ENCODE measurements around the gene ADAMTSL2. TPM values are rescaled to one million over a fixed set of nuclear protein-coding genes. Genes with fewer than 3 reads are reported as not detected.

ADAMTSL2 gene
- total and polyA plus RNA-seq, 4 experiments from 2014 or later: 0.07 to 0.17 (median 0.09) TPM; not detected in 1

- H3K9me3 ChIP-seq (ENCODE audit: control insufficient read depth in 1 of 2, low read length in 2 of 2): no peaks in the 10 kb centered on the region
- peaks cover 0 to 3% (median 0%) of the 10 kb centered on the region in 4 donors for H3K4me1 Mint-ChIP-seq
- H3K27me3 ChIP-seq (ENCODE audit: insufficient read depth, low read length): no peaks in the 10 kb centered on the region
- no peak overlapping the region for H3K27ac Mint-ChIP-seq
- intact Hi-C loops (cut with micrococcal nuclease): no loop called here
- no peaks in the 10 kb centered on the region for H3K9me3 Mint-ChIP-seq
- POLR2A ChIA-PET (ENCODE audit: partially characterized antibody): no interaction called here
- CTCF ChIA-PET (ENCODE audit: partially characterized antibody): no interaction called here
- H3K4me3 ChIP-seq (ENCODE audit: low read length in 2 of 2): no peak overlapping the region
- no peak overlapping the region for H3K4me3 Mint-ChIP-seq
- no peak for DNase-seq
- H3K27ac ChIP-seq (ENCODE audit: low read depth, low read length): no peak overlapping the region
- H3K4me1 ChIP-seq (ENCODE audit: insufficient read depth, low read length): peaks cover 2% of the 10 kb centered on the region
- H3K36me3 Mint-ChIP-seq: no peaks in the 10 kb centered on the region
- no peaks in the 10 kb centered on the region for H3K36me3 ChIP-seq (ENCODE audit: insufficient read depth, low read length)
- peaks cover 5 to 13% of the 10 kb centered on the region in 2 donors for H3K27me3 Mint-ChIP-seq
These were observed 43.4 kb upstream of the ADAMTSL2 start for GRCh38 chr9:133490865-133491655.

- no peaks in the 10 kb centered on the region for H3K36me3 ChIP-seq (ENCODE audit: insufficient read depth, low read length)
- Mint-ChIP-seq H3K36me3 (no peaks in the 10 kb centered on the region), H3K4me1 (no peaks in the 10 kb centered on the region), H3K4me3 (no peak overlapping the region), H3K9me3 (no peaks in the 10 kb centered on the region), H3K27ac (no peak overlapping the region), H3K27me3 (peaks cover 5 to 8% of the 10 kb centered on the region in 2 donors)
- H3K4me1 ChIP-seq (ENCODE audit: insufficient read depth, low read length): no peaks in the 10 kb centered on the region
- H3K4me3 ChIP-seq (ENCODE audit: low read length in 2 of 2): no peak overlapping the region
- DNase-seq: no peak
- CTCF ChIA-PET (ENCODE audit: partially characterized antibody): no interaction called here
- H3K9me3 ChIP-seq (ENCODE audit: control insufficient read depth in 1 of 2, low read length in 2 of 2): no peaks in the 10 kb centered on the region
- intact Hi-C loops (cut with micrococcal nuclease): no loop called here
- H3K27me3 ChIP-seq (ENCODE audit: insufficient read depth, low read length): no peaks in the 10 kb centered on the region
- no peak overlapping the region for H3K27ac ChIP-seq (ENCODE audit: low read depth, low read length)
- POLR2A ChIA-PET (ENCODE audit: partially characterized antibody): no interaction called here
These were observed 42.9 kb upstream of the ADAMTSL2 start for GRCh38 chr9:133491656-133491925.

DNA sequence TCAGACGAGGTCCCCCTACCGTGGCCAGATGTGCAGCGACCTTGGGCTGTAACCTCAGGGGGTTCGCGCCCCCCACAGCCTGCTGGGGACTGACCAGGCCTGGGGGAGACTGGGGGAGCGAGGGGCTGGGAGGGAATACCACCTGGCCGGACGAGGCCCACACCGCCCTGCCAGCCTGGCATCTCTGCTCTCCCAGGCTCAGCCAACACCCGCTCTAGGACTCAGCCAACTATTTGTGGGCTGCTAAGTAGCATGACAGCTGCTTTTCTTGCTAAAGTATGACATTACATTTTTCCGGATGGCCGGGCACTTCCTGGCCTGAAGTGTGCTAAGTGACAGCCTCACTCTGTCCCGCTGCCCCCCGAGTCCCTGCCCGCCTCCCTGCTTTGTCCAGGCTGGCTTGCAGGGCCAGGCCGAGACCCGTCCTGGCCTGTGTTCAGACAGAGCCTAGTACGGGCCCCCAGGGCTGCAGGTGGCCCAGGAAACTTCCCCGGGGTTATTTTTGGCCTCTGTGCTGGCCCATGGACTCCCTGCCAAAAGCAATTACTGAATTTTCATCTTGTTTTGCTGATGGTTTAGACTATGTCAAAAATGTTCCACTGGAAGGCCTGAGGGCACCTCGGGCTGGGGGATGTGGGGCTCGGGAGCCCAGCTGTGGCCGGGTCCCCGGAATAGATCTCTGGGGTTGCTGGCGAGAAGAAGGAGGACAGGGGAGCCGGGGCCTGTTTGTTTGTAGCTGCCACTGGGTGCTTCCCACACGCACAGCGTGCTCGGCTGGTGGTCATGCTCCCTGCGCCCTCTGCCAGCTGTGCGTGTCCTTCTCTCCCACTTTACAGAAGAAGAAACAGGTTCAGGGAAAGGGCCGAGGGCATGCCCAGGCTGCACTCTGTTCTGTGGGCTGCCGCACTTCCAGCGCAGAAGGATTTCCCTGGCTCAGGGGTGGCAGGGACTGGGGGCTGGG, 42.2 kb upstream of the ADAMTSL2 start:
- Histone ChIP-seq H3K4me3 (ENCODE audit: low read length in 2 of 2) (no peak overlapping the region), H3K4me1 (ENCODE audit: insufficient read depth, low read length) (no peaks in the 10 kb centered on the region), H3K36me3 (ENCODE audit: insufficient read depth, low read length) (no peaks in the 10 kb centered on the region), H3K9me3 (ENCODE audit: control insufficient read depth in 1 of 2, low read length in 2 of 2) (no peaks in the 10 kb centered on the region), H3K27ac (ENCODE audit: low read depth, low read length) (no peak overlapping the region), H3K27me3 (ENCODE audit: insufficient read depth, low read length) (no peaks in the 10 kb centered on the region)
- H3K9me3 Mint-ChIP-seq: no peaks in the 10 kb centered on the region
- no peak overlapping the region for H3K4me3 Mint-ChIP-seq
- H3K4me1 Mint-ChIP-seq: no peaks in the 10 kb centered on the region
- no peaks in the 10 kb centered on the region for H3K36me3 Mint-ChIP-seq
- no peak for DNase-seq
- intact Hi-C loops (cut with micrococcal nuclease): no loop called here
- CTCF ChIA-PET (ENCODE audit: partially characterized antibody): no interaction called here
- H3K27ac Mint-ChIP-seq: no peak overlapping the region
- H3K27me3 Mint-ChIP-seq: peaks cover 5 to 8% of the 10 kb centered on the region in 2 donors
- POLR2A ChIA-PET (ENCODE audit: partially characterized antibody): no interaction called here

- no peaks in the 10 kb centered on the region for H3K4me1 Mint-ChIP-seq
- H3K36me3 ChIP-seq (ENCODE audit: insufficient read depth, low read length): no peaks in the 10 kb centered on the region
- H3K4me3 Mint-ChIP-seq: no peak overlapping the region
- no peaks in the 10 kb centered on the region for H3K9me3 Mint-ChIP-seq
- no peak overlapping the region for H3K27ac Mint-ChIP-seq
- ChIA-PET POLR2A (ENCODE audit: partially characterized antibody) (no interaction called here), CTCF (ENCODE audit: partially characterized antibody) (interaction anchor here (1.3 kb wide), 1 partner anchor 254 kb away, joined by 3 read pairs; no protein-coding TSS in a partner anchor)
- intact Hi-C loops (cut with micrococcal nuclease): no loop called here
- H3K9me3 ChIP-seq (ENCODE audit: control insufficient read depth in 1 of 2, low read length in 2 of 2): no peaks in the 10 kb centered on the region
- no peak for DNase-seq
- no peak overlapping the region for H3K27ac ChIP-seq (ENCODE audit: low read depth, low read length)
- no peaks in the 10 kb centered on the region for H3K36me3 Mint-ChIP-seq
- peaks cover 7 to 12% of the 10 kb centered on the region in 2 donors for H3K27me3 Mint-ChIP-seq
- no peak overlapping the region for H3K4me3 ChIP-seq (ENCODE audit: low read length in 2 of 2)
- no peaks in the 10 kb centered on the region for H3K27me3 ChIP-seq (ENCODE audit: insufficient read depth, low read length)
- H3K4me1 ChIP-seq (ENCODE audit: insufficient read depth, low read length): no peaks in the 10 kb centered on the region
These were observed 41.1 kb upstream of the ADAMTSL2 start for GRCh38 chr9:133493428-133493827.

DNA sequence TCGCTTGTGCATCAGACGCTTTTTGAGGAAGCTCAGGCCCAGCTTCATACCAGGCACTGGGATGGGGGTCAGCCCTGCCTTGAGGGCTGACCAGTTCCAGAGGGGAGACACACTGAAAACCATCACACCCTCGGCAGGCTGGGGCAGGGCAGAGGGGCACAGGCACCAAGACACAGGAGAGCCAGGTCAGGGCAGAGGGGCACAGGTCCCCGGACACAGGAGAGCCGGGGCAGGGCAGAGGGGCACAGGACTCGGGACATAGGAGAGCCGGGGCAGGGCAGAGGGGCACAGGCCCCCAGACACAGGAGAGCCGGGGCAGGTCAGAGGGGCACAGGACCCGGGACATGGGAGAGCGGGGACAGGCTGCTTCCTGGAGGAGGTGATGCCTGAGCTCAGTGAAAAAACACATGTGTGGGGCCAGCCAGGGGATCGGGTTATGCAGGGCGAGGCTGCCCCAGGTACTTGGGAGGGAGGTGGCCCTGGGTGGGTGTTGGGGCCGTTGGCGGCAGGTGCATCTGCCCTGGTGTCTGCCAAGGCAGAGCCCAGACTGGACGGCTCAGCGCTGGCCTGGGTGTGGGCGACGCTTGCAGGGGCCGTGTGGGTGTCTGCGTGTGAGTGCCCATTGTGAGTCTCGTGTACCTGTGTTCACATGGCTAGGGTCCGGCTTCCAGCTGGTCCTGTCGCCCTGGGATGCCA, 40.5 kb upstream of the ADAMTSL2 start:
- Mint-ChIP-seq H3K9me3 (no peaks in the 10 kb centered on the region), H3K36me3 (no peaks in the 10 kb centered on the region), H3K27ac (no peak overlapping the region), H3K27me3 (peaks cover 7 to 14% of the 10 kb centered on the region in 2 donors), H3K4me1 (no peaks in the 10 kb centered on the region), H3K4me3 (no peak overlapping the region)
- DNase-seq: no peak
- Histone ChIP-seq H3K27ac (ENCODE audit: low read depth, low read length) (no peak overlapping the region), H3K36me3 (ENCODE audit: insufficient read depth, low read length) (no peaks in the 10 kb centered on the region), H3K9me3 (ENCODE audit: control insufficient read depth in 1 of 2, low read length in 2 of 2) (no peaks in the 10 kb centered on the region), H3K27me3 (ENCODE audit: insufficient read depth, low read length) (no peaks in the 10 kb centered on the region), H3K4me3 (ENCODE audit: low read length in 2 of 2) (no peak overlapping the region), H3K4me1 (ENCODE audit: insufficient read depth, low read length) (no peaks in the 10 kb centered on the region)
- intact Hi-C loops (cut with micrococcal nuclease): no loop called here
- CTCF ChIA-PET (ENCODE audit: partially characterized antibody): interaction anchor here (1.3 kb wide), 1 partner anchor 255 kb away, joined by 3 read pairs; no protein-coding TSS in a partner anchor
- POLR2A ChIA-PET (ENCODE audit: partially characterized antibody): no interaction called here

- no peaks in the 10 kb centered on the region for H3K36me3 ChIP-seq (ENCODE audit: insufficient read depth, low read length)
- H3K27ac Mint-ChIP-seq: no peak overlapping the region
- no peak overlapping the region for H3K4me3 ChIP-seq (ENCODE audit: low read length in 2 of 2)
- H3K4me3 Mint-ChIP-seq: no peak overlapping the region
- intact Hi-C loops (cut with micrococcal nuclease): no loop called here
- H3K27me3 ChIP-seq (ENCODE audit: insufficient read depth, low read length): no peaks in the 10 kb centered on the region
- no peaks in the 10 kb centered on the region for H3K4me1 Mint-ChIP-seq
- ChIA-PET POLR2A (ENCODE audit: partially characterized antibody) (no interaction called here), CTCF (ENCODE audit: partially characterized antibody) (interaction anchor here (1.1 to 2.0 kb wide), 4 partner anchors 8 to 316 kb away, joined by 3 to 11 read pairs (median 6); no protein-coding TSS in a partner anchor)
- H3K9me3 Mint-ChIP-seq: no peaks in the 10 kb centered on the region
- DNase-seq: no peak
- H3K4me1 ChIP-seq (ENCODE audit: insufficient read depth, low read length): no peaks in the 10 kb centered on the region
- no peaks in the 10 kb centered on the region for H3K9me3 ChIP-seq (ENCODE audit: control insufficient read depth in 1 of 2, low read length in 2 of 2)
- H3K27ac ChIP-seq (ENCODE audit: low read depth, low read length): no peak overlapping the region
- peaks cover 5 to 9% of the 10 kb centered on the region in 2 donors for H3K27me3 Mint-ChIP-seq
- H3K36me3 Mint-ChIP-seq: no peaks in the 10 kb centered on the region
These were observed 39.7 kb upstream of the ADAMTSL2 start for GRCh38 chr9:133494636-133495326.

All from CD4-positive, alpha-beta memory T cell (primary cell).